ENCODE data around the gene FDX1.

DNA sequence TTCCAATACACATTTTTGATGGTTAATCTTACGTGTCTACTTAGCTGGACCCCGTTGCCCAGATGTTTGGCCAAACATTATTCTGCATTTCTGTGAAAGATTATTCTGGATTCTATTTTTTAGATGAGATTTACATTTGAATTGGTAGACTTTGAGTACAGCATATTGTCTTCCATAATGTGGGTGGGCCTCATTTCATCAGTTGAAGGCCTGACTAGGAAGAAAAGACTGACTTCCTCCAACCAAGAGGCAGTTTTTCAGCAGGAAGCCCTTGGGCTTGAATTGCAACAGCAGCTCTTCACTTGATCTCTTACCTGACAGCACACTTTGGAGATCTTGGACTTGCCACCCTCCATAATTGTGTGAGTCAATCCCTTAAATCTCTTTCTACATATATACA lies 58.7 kb downstream of the FDX1 start:
- TF ChIP-seq, protein P1, sequence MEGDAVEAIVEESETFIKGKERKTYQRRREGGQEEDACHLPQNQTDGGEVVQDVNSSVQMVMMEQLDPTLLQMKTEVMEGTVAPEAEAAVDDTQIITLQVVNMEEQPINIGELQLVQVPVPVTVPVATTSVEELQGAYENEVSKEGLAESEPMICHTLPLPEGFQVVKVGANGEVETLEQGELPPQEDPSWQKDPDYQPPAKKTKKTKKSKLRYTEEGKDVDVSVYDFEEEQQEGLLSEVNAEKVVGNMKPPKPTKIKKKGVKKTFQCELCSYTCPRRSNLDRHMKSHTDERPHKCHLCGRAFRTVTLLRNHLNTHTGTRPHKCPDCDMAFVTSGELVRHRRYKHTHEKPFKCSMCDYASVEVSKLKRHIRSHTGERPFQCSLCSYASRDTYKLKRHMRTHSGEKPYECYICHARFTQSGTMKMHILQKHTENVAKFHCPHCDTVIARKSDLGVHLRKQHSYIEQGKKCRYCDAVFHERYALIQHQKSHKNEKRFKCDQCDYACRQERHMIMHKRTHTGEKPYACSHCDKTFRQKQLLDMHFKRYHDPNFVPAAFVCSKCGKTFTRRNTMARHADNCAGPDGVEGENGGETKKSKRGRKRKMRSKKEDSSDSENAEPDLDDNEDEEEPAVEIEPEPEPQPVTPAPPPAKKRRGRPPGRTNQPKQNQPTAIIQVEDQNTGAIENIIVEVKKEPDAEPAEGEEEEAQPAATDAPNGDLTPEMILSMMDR (IDR thresholded peaks at IDR 0.05) = no peak
- TF ChIP-seq POLR2A (IDR thresholded peaks at IDR 0.05) = no peak
